Measurements from ENCODE around the gene CRYBG3.

DNA sequence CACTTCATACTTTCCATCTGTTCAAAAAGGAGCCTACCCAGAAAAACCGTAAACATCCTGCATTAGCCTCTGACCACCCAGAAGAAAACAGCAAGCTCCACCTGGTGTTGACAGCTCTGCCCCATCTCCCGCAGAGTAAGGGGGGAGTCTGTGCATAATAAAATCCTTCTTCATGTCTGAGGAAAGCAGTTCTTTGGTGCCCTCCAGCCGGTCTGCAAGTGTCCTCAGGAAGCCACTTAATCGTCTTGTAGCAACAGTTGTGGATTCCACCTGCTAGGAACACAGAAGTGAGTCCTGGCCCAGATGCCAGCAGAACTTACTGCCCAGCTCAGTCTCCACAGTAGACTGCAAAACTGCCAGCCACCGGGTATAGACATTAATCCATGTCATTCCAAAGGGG is 127.9 kb downstream of the CRYBG3 start:
- TF ChIP-seq EZH2phosphoT487 (IDR thresholded peaks at IDR 0.05; ENCODE audit: insufficient read depth, low read depth), result no peak
- no peak for TF ChIP-seq EZH2 (IDR thresholded peaks at IDR 0.05; ENCODE audit: insufficient read depth, poor library complexity, severe bottlenecking)
